Measurements from ENCODE around the gene MAPK8.
A peak's percentile ranks its signal among the peaks of the same experiment; 100 is the strongest.

Gene MAPK8

GRCh38 chr10:48461623-48462481, 155.4 kb downstream of the MAPK8 start:
- ATAC-seq (ENCODE audit: insufficient read depth, low read depth) (no peak), DNase-seq (peak; percentile 3)
- no peaks in the 10 kb centered on the region for H4K20me1 ChIP-seq (ENCODE audit: insufficient read depth, low read length)
- H3K4me3 ChIP-seq (ENCODE audit: low read depth in 1 of 2, low read length in 2 of 2), result no peak overlapping the region
- no peaks in the 10 kb centered on the region for H3K79me2 ChIP-seq (ENCODE audit: insufficient read depth, low read length)
- H3K27me3 ChIP-seq (ENCODE audit: insufficient read depth, low read length, poor library complexity), result no peaks in the 10 kb centered on the region
- H3K9me3 ChIP-seq (ENCODE audit: insufficient read depth, low read length, severe bottlenecking), result no peaks in the 10 kb centered on the region
- H3K4me1 ChIP-seq (ENCODE audit: insufficient read depth, low read length), result no peaks in the 10 kb centered on the region
- H2AFZ ChIP-seq (ENCODE audit: low read depth, low read length), result no peak overlapping the region
- no peak overlapping the region for H3K27ac ChIP-seq (ENCODE audit: low read length)
- H3K9ac ChIP-seq (ENCODE audit: low read depth, low read length), result no peak overlapping the region
- no peaks in the 10 kb centered on the region for H3K36me3 ChIP-seq (ENCODE audit: insufficient read depth, low read length)
- no peak overlapping the region for H3K4me2 ChIP-seq (ENCODE audit: insufficient read depth, low read length)
- no peak for TF ChIP-seq CTCF (IDR thresholded peaks at IDR 0.05; ENCODE audit: borderline replicate concordance, extremely low read depth, low read length, poor library complexity, severe bottlenecking)
- no peak for TF ChIP-seq EZH2 (IDR thresholded peaks at IDR 0.05; ENCODE audit: borderline replicate concordance, low read depth, low read length, severe bottlenecking)

DNA sequence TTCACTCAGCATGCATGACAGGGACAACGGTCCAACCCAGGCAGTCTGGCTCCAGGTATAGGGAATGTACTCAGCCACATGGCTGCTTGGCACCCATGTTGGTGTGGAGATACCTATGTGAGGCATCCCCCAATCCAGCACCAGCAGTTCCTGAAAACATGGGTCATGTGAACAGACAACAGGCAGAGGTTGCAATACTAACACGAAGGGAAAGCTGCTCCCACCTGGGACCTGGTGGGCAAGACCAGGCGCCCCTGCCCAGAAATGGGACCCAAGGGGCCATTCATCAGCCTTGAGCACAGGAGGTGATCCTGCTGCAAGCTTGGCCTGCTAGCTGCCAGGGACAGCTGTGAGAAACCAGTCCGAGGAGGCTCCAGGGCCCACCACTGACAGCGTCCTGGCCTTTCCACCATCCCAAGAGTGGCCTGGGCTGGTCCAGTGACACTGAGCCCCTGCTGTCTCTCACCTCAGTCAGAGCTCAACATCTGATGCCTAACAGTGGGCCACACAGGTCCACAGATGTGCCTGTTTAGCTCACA, 156.1 kb downstream of the MAPK8 start:
- ATAC-seq (ENCODE audit: insufficient read depth, low read depth) (no peak), DNase-seq (no peak)
- no peaks in the 10 kb centered on the region for H3K79me2 ChIP-seq (ENCODE audit: insufficient read depth, low read length)
- no peak overlapping the region for H2AFZ ChIP-seq (ENCODE audit: low read depth, low read length)
- TF ChIP-seq EZH2 (IDR thresholded peaks at IDR 0.05; ENCODE audit: borderline replicate concordance, low read depth, low read length, severe bottlenecking) (no peak), CTCF (IDR thresholded peaks at IDR 0.05; ENCODE audit: borderline replicate concordance, extremely low read depth, low read length, poor library complexity, severe bottlenecking) (no peak)
- H4K20me1 ChIP-seq (ENCODE audit: insufficient read depth, low read length), result no peaks in the 10 kb centered on the region
- no peaks in the 10 kb centered on the region for H3K27me3 ChIP-seq (ENCODE audit: insufficient read depth, low read length, poor library complexity)
- no peaks in the 10 kb centered on the region for H3K36me3 ChIP-seq (ENCODE audit: insufficient read depth, low read length)
- H3K9ac ChIP-seq (ENCODE audit: low read depth, low read length), result no peak overlapping the region
- no peak overlapping the region for H3K27ac ChIP-seq (ENCODE audit: low read length)
- no peak overlapping the region for H3K4me2 ChIP-seq (ENCODE audit: insufficient read depth, low read length)
- H3K9me3 ChIP-seq (ENCODE audit: insufficient read depth, low read length, severe bottlenecking), result no peaks in the 10 kb centered on the region
- no peaks in the 10 kb centered on the region for H3K4me1 ChIP-seq (ENCODE audit: insufficient read depth, low read length)
- no peak overlapping the region for H3K4me3 ChIP-seq (ENCODE audit: low read depth in 1 of 2, low read length in 2 of 2)

DNA sequence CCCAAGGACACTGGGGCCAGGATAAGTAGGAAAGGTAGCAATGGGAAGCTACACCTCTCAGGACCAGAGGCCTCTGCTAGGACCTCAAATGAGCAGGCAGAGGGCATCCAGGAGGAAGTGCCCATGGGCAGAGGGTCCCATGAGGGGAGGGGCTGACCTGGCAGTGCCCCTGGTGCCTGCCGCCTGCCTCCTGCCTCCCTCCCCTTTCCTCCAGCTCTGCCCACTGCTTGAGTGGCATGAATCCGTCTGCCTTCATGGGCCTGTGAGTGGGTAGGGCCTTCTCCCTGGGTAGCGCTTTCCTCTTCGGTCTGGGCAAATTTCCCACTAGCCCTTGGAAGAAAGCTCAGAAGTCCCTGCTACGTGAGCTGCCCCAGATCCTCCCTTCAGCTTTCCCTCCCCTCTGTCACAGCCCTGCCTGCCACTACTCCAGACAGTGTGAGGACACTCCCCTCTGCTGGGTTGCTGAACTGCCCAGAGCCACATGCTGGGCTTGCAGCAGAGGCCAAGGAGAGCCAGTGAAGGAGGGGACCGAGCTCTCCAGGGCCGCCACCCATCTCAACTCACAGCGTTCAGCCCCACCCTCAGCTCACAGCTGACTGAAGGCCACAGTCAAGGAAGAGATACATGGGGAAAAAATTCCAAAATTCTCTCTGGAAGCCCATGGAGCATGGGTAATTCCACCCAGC, 157.0 kb downstream of the MAPK8 start:
- TF ChIP-seq EZH2 (IDR thresholded peaks at IDR 0.05; ENCODE audit: borderline replicate concordance, low read depth, low read length, severe bottlenecking) (no peak), CTCF (IDR thresholded peaks at IDR 0.05; ENCODE audit: borderline replicate concordance, extremely low read depth, low read length, poor library complexity, severe bottlenecking) (no peak)
- Histone ChIP-seq H3K9ac (ENCODE audit: low read depth, low read length) (no peak overlapping the region), H3K4me2 (ENCODE audit: insufficient read depth, low read length) (no peak overlapping the region), H3K36me3 (ENCODE audit: insufficient read depth, low read length) (no peaks in the 10 kb centered on the region), H3K4me1 (ENCODE audit: insufficient read depth, low read length) (no peaks in the 10 kb centered on the region), H3K4me3 (ENCODE audit: low read depth in 1 of 2, low read length in 2 of 2) (no peak overlapping the region), H2AFZ (ENCODE audit: low read depth, low read length) (no peak overlapping the region), H3K27me3 (ENCODE audit: insufficient read depth, low read length, poor library complexity) (no peaks in the 10 kb centered on the region), H3K9me3 (ENCODE audit: insufficient read depth, low read length, severe bottlenecking) (no peaks in the 10 kb centered on the region), H3K27ac (ENCODE audit: low read length) (no peak overlapping the region), H4K20me1 (ENCODE audit: insufficient read depth, low read length) (no peaks in the 10 kb centered on the region), H3K79me2 (ENCODE audit: insufficient read depth, low read length) (no peaks in the 10 kb centered on the region)
- ATAC-seq (ENCODE audit: insufficient read depth, low read depth) (no peak), DNase-seq (peak; percentile 2)

Measured in DND-41 (cell line).